GM12878 (cell line): ENCODE data around the gene SERPINA9. TPM values are rescaled to one million over a fixed set of nuclear protein-coding genes. Genes with fewer than 3 reads are reported as not detected.

ENCODE experiments used
- ATAC-seq: fragments of 200-7000 bp; cut with Tn5 transposase; 3 replicates; pipeline ENCODE4 v1.9.1; 2020; ENCODE audit warnings: mild to moderate bottlenecking, moderate library complexity
- BruUV-seq: library from RNA; stranded (reverse); fragments of 400-500 nt; replicated peaks from 2 replicates; lab custom pipeline; 2021; lab: Mats Ljungman, UMichigan
- CTCF ChIA-PET: fragments of 300-600 bp; sonication (Branson Sonifier 250); formaldehyde crosslinking; extraction: SDS; loops from one replicate; lab custom pipeline; 2021; ENCODE audit warnings: inconsistent platforms; lab: Yijun Ruan, JAX
- POLR2A ChIA-PET: fragments of 350-600 bp; formaldehyde crosslinking; extraction: SDS; loops from one replicate; lab custom pipeline; 2021; ENCODE audit warnings: inconsistent platforms; lab: Charles Lee
- RAD21 ChIA-PET: fragments of 300-600 bp; sonication (Branson Sonifier 250); formaldehyde crosslinking; loops from one replicate; lab custom pipeline; 2023; ENCODE audit warnings: antibody characterized with exemption; ENCODE audit not compliant: unreplicated experiment; lab: Charles Lee
- SMC1A ChIA-PET: fragments of 300-600 bp; sonication (Branson Sonifier 250); formaldehyde crosslinking; loops from one replicate; lab custom pipeline; 2023; ENCODE audit not compliant: unreplicated experiment, uncharacterized antibody; lab: Charles Lee
- DNase-seq: peaks from one replicate; pipeline ENCODE4 v3.0.0-alpha.2; 2011; ENCODE audit warnings: low read depth, low spot score
- FAIRE-seq: peaks from 3 replicates; lab custom pipeline; 2011; peaks lifted over from hg19 to GRCh38; lab: Jason Lieb, UNC
- H2AFZ ChIP-seq: 2 replicates; pipeline ENCODE4 v1.6.0; 2011; ENCODE audit warnings: low read depth, low read length, control low read depth; ENCODE audit not compliant: control insufficient read depth
- H3K27ac ChIP-seq: 2 replicates; pipeline ENCODE4 v1.5.1; 2011; ENCODE audit warnings: control low read depth; ENCODE audit not compliant: control insufficient read depth, insufficient read depth
- H3K27me3 ChIP-seq, 2 experiments: replicated peaks in 1 of 2; 2 replicates each; pipeline versions ENCODE4 v1.6.0 to v1.6.1; 2011; ENCODE audit warnings: low read length in 1 of 2; ENCODE audit not compliant: control insufficient read depth in 2 of 2, insufficient read depth in 2 of 2
- H3K36me3 ChIP-seq, 2 experiments: 2 replicates each; pipeline ENCODE4 v1.5.1; 2011; ENCODE audit warnings: low read length in 1 of 2; ENCODE audit not compliant: control insufficient read depth in 2 of 2, insufficient read depth in 2 of 2
- H3K4me1 ChIP-seq: 2 replicates; pipeline ENCODE4 v1.6.1; 2011; ENCODE audit warnings: mild to moderate bottlenecking, low read length, moderate library complexity, mixed read lengths; ENCODE audit not compliant: control insufficient read depth, insufficient read depth
- H3K4me2 ChIP-seq: 2 replicates; pipeline ENCODE4 v1.6.0; 2011; ENCODE audit warnings: control low read depth; ENCODE audit not compliant: control insufficient read depth, insufficient read depth
- H3K4me3 ChIP-seq: fragments of 200-600 bp; sonication (generic); 2 replicates; pipeline ENCODE4 v1.5.1; 2016
- H3K79me2 ChIP-seq: 2 replicates; pipeline ENCODE4 v1.6.0; 2011; ENCODE audit warnings: low read length; ENCODE audit not compliant: control insufficient read depth, insufficient read depth
- H3K9ac ChIP-seq: 2 replicates; pipeline ENCODE4 v1.8.0; 2011; ENCODE audit warnings: low read length, control low read depth, mixed read lengths; ENCODE audit not compliant: control insufficient read depth, insufficient read depth
- H3K9me3 ChIP-seq: replicated peaks from 3 replicates; pipeline ENCODE4 v1.5.1; 2011; ENCODE audit warnings: mild to moderate bottlenecking, low read length; ENCODE audit not compliant: control insufficient read depth, insufficient read depth
- H4K20me1 ChIP-seq: 2 replicates; pipeline ENCODE4 v1.6.0; 2011; ENCODE audit not compliant: control insufficient read depth, insufficient read depth
- ETV6 ChIP-seq, 2 experiments: fragments of 450-650 bp in 1 of 2; IDR thresholded peaks in 1 of 2; conservative IDR thresholded peaks in 1 of 2; 2 replicates each; pipeline ENCODE4 v1.6.1; 2014; ENCODE audit warnings: antibody characterized with exemption in 1 of 2, borderline replicate concordance in 1 of 2, low read depth in 1 of 2, mild to moderate bottlenecking in 1 of 2, moderate library complexity in 1 of 2
- FOXK2 ChIP-seq: fragments of 450-650 bp; IDR thresholded peaks from 2 replicates; pipeline ENCODE4 v1.6.1; 2017; ENCODE audit warnings: mild to moderate bottlenecking, moderate library complexity
- IKZF2 ChIP-seq, 2 experiments: fragments of 450-650 bp; IDR thresholded peaks; 2 replicates each; pipeline ENCODE4 v1.6.1; 2017; ENCODE audit warnings: mild to moderate bottlenecking in 2 of 2, moderate library complexity in 2 of 2
- SRF ChIP-seq, 2 experiments: IDR thresholded peaks; 2 replicates each; pipeline ENCODE4 v1.6.1; 2011; ENCODE audit warnings: low read depth in 2 of 2, low read length in 2 of 2, mild to moderate bottlenecking in 1 of 2, moderate library complexity in 1 of 2
- TCF7 ChIP-seq: IDR thresholded peaks from 2 replicates; pipeline ENCODE4 v1.6.1; 2014; ENCODE audit warnings: antibody characterized with exemption, borderline replicate concordance
- YY1 ChIP-seq: IDR thresholded peaks from 2 replicates; pipeline ENCODE4 v1.6.1; 2011; ENCODE audit warnings: low read depth, mild to moderate bottlenecking, low read length
- ZNF274 ChIP-seq: IDR thresholded peaks from one replicate; pipeline ENCODE4 v1.8.0; 2011; ENCODE audit not compliant: insufficient read length, insufficient read depth
- WGBS: methylation state at CpG from one replicate; pipeline ENCODE4 v1.1.6; 2016; ENCODE audit warnings: low lambda C conversion rate; ENCODE audit not compliant: insufficient replicate concordance, insufficient coverage; ENCODE audit errors: missing lambda C conversion rate; 5-methylcytosine and 5-hydroxymethylcytosine counted together
- in situ Hi-C: fragments of 300-500 bp; cut with MboI; formaldehyde crosslinking; loops from 9 replicates; pipeline ENCODE4 v1.14.3; 2018; ENCODE audit warnings: mixed read lengths
- intact Hi-C: fragments of 100-400 bp; cut with micrococcal nuclease; formaldehyde crosslinking; loops from one replicate; pipeline ENCODE4 v1.14.2; 2022; ENCODE audit not compliant: unreplicated experiment
- polyA plus RNA-seq, 11 experiments: library from polyadenylated mRNA; depleted of rRNA in 4 of 11; unstranded in 6 of 11; stranded (reverse) in 5 of 11; fragments of >200 nt; fragmentation: Nextera tagmentation in 4 of 11; fragmentation: Illumina TruSeq in 1 of 11; extraction: Ambion mirVana in 4 of 11; extraction: Trizol in 1 of 11; gene quantifications; 1 replicate in 1 of 11; 2 replicates in 10 of 11; pipeline versions ENCODE4 v1.2.1 to v1.2.3, GENCODE V29; 2011 to 2016; ENCODE audit warnings: inconsistent platforms in 2 of 11, missing spikeins in 2 of 11, low read depth in 1 of 11
- total RNA-seq, 4 experiments: library from RNA; depleted of rRNA in 3 of 4; stranded (reverse); fragments of >200 nt in 3 of 4; fragmentation: Illumina TruSeq in 1 of 4; extraction: Trizol in 1 of 4; gene quantifications; 2 replicates each; pipeline versions ENCODE4 v1.2.1 to v1.2.3, GENCODE V29; 2013 to 2021
- TF ChIP-seq, protein P1 (sequence below): fragments of 450-650 bp; formaldehyde crosslinking; IDR thresholded peaks from 2 replicates; pipeline ENCODE4 v1.4.0; 2020; ENCODE audit warnings: mild to moderate bottlenecking, moderate library complexity
- TF ChIP-seq, protein P2 (sequence below): fragments of 450-650 bp; conservative IDR thresholded peaks from 2 replicates; pipeline ENCODE4 v1.6.1; 2017; ENCODE audit warnings: mild to moderate bottlenecking, moderate library complexity

Gene SERPINA9
- total and polyA plus RNA-seq, 10 of the 15 experiments (the other 5 are each of a cell fraction or from before 2014, with no cell fraction given): 0.05 TPM; not detected in 9

DNA sequence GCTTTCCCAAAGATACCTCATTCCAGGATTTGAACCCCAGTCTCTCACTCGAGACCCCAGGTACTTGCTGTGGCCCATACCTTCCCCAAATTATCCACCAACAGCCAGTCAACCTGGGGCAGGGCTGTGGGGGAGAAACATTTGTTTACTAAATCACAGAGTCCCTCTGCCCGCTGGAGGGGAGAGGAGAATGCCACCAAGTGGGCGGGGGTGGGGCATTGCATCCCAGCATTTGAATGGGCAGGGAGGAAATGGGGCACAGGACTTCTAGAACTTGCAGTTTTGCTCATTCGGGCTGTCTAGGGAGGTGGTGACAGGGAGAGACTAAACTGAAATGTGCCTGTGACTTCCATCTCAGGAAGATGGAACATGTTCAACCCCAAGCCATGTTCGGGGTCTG, 10.9 kb upstream of the SERPINA9 start:
- Histone ChIP-seq H3K9ac (no peak overlapping the region), H3K27me3 (peaks cover 0 to 2% of the 10 kb centered on the region in 2 experiments; a peak in 1 of 4 replicates), H3K36me3 (no peaks in the 10 kb centered on the region), H3K4me1 (peaks cover 8% of the 10 kb centered on the region), H3K4me3 (no peak overlapping the region), H3K27ac (no peak overlapping the region), H3K4me2 (no peak overlapping the region), H3K9me3 (no peaks in the 10 kb centered on the region; the same call in 2 of the 3 replicates), H3K79me2 (no peaks in the 10 kb centered on the region), H2AFZ (no peak overlapping the region), H4K20me1 (no peaks in the 10 kb centered on the region)
- POLR2A ChIA-PET: interaction anchor here (0.5 kb wide), 1 partner anchor 1881 kb away, joined by 6 read pairs; no protein-coding TSS in a partner anchor
- TF ChIP-seq YY1: no peak
- TF ChIP-seq, protein P1, sequence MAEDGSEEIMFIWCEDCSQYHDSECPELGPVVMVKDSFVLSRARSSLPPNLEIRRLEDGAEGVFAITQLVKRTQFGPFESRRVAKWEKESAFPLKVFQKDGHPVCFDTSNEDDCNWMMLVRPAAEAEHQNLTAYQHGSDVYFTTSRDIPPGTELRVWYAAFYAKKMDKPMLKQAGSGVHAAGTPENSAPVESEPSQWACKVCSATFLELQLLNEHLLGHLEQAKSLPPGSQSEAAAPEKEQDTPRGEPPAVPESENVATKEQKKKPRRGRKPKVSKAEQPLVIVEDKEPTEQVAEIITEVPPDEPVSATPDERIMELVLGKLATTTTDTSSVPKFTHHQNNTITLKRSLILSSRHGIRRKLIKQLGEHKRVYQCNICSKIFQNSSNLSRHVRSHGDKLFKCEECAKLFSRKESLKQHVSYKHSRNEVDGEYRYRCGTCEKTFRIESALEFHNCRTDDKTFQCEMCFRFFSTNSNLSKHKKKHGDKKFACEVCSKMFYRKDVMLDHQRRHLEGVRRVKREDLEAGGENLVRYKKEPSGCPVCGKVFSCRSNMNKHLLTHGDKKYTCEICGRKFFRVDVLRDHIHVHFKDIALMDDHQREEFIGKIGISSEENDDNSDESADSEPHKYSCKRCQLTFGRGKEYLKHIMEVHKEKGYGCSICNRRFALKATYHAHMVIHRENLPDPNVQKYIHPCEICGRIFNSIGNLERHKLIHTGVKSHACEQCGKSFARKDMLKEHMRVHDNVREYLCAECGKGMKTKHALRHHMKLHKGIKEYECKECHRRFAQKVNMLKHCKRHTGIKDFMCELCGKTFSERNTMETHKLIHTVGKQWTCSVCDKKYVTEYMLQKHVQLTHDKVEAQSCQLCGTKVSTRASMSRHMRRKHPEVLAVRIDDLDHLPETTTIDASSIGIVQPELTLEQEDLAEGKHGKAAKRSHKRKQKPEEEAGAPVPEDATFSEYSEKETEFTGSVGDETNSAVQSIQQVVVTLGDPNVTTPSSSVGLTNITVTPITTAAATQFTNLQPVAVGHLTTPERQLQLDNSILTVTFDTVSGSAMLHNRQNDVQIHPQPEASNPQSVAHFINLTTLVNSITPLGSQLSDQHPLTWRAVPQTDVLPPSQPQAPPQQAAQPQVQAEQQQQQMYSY (CRISPR knock-in tag): no peak
- no peak for TF ChIP-seq SRF (IDR thresholded peaks at IDR 0.05; ENCODE audit: low read depth in 2 of 2, low read length in 2 of 2)
- TF ChIP-seq FOXK2: no peak
- no peak for TF ChIP-seq TCF7
- TF ChIP-seq IKZF2 (IDR thresholded peaks at IDR 0.05): no peak
- TF ChIP-seq ZNF274: no peak
- TF ChIP-seq, protein P2, sequence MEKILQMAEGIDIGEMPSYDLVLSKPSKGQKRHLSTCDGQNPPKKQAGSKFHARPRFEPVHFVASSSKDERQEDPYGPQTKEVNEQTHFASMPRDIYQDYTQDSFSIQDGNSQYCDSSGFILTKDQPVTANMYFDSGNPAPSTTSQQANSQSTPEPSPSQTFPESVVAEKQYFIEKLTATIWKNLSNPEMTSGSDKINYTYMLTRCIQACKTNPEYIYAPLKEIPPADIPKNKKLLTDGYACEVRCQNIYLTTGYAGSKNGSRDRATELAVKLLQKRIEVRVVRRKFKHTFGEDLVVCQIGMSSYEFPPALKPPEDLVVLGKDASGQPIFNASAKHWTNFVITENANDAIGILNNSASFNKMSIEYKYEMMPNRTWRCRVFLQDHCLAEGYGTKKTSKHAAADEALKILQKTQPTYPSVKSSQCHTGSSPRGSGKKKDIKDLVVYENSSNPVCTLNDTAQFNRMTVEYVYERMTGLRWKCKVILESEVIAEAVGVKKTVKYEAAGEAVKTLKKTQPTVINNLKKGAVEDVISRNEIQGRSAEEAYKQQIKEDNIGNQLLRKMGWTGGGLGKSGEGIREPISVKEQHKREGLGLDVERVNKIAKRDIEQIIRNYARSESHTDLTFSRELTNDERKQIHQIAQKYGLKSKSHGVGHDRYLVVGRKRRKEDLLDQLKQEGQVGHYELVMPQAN: no peak
- TF ChIP-seq ETV6 (conservative IDR thresholded peaks at IDR 0.05 in 1 of 2, IDR thresholded peaks at IDR 0.05 in 1 of 2; ENCODE audit: borderline replicate concordance in 1 of 2, low read depth in 1 of 2): no peak
- intact Hi-C loops: loop anchor here (1.0 to 10.0 kb wide), 4 partner anchors 53 to 352 kb away; no protein-coding TSS in a partner anchor
- ATAC-seq (no peak), FAIRE-seq (no peak), DNase-seq (no peak)
- SMC1A ChIA-PET: interaction anchor here (0.7 to 5.0 kb wide), 8 partner anchors 10 to 65 kb away, joined by 3 to 52 read pairs (median 3); no protein-coding TSS in a partner anchor
- BruUV-seq: no TSS peak
- 5% methylated on average over 5 of the region's 5 CpGs for WGBS
- RAD21 ChIA-PET: interaction anchor here (0.6 to 3.2 kb wide), 9 partner anchors 42 to 354 kb away, joined by 3 to 29 read pairs (median 5); no protein-coding TSS in a partner anchor
- in situ Hi-C loops: no loop called here
- CTCF ChIA-PET: interaction anchor here (0.6 to 5.6 kb wide), 25 partner anchors 9 to 317 kb away, joined by 3 to 95 read pairs (median 4); partner anchors contain the start of gene SERPINA9
